ENCODE measurements around the gene AKR1B1.

AKR1B1 gene

DNA sequence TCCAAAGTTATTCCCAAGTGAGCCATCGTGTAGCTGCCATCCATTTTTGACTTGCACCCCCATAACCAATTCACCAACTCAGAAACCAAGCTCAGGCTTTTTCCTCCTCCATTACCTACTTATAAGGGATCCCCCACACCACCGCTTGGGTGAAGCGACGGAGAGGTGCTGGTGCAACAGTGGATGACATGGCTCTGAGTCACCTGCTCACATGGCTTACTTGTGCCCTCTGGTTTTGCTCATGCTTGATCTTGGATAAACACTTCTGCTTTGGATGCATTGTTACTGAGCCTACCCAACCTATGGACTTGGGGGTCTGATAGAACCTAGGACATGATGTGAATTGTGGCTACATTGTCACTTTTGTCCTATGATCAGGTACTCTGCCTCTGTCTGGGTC, 12.0 kb upstream of the AKR1B1 start:
- no peak for DNase-seq

DNA sequence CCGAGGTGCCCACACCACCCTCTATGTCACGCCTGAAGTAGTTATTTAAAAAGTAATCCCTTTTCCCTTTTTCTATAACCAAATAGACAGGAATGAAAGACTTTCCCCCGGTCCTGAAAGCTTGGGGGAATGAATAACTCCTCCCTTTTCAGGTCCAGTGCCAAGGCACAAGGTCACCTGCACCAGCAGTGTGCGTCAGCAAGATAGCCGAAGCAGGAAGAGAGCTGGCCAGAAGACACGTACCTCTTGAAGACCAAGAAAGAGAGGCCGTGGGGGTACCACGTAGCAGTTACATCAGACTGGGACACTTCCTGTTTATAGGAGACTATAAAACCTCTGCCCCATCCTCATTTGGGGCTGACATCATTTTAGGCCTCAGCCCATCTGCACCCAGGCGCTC, 10.7 kb upstream of the AKR1B1 start:
- no peak for DNase-seq

DNA sequence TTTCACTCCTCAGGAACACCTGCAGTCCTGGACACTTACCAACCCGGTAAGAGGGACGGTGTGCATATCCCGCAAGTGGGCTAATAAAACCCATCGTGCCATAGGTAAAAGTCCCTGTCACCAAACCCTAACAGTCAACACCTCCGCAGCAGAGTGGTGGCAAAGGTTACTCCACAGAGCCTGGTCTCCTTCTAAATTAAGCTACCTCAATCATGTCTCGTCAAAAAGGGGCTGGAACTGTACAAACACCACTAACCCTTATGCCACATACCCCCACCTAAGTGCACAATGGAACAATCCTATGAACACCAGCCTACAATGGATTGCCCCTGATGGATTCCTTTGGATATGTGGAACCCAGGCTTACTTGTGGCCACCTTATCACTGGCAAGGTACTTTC, 9.6 kb upstream of the AKR1B1 start:
- no peak for DNase-seq

DNA sequence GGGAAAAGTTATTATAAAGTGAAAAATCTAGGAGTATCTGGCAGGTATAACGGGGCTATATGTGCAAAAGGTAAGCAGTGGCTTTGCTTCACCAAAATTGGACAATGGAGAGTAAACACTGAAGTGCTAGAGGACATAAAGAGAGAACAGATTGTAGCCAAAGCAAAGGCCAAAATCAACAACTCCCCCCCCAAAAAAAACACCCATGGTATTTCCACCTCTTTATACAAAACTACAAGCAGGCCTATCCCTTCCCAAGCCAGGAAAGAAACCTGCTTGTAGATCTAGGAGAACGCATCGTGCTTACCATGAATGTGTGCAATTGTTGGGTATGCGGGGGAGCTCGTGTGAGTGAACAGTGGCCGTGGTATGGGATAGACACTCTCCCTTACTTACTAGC, 9.2 kb upstream of the AKR1B1 start:
- no peak for DNase-seq

DNA sequence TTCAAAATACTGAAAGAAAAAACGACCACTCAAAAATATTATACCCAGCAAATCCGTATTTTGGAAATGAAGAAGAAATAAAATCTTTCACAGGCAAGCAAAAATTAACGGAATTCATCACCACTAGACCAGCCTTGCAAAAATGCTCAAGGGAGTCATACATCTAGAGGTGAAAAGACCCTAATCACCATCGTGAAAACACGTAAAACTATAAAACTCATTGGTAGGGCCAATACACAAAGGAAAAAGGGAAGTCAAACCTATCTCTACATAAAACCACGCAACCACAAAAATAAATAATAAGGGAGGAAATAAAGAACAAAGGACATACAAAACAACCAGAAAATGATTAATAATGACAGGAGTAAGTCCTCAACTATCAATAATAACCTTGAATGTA, 6.6 kb upstream of the AKR1B1 start:
- no peak for DNase-seq

DNA sequence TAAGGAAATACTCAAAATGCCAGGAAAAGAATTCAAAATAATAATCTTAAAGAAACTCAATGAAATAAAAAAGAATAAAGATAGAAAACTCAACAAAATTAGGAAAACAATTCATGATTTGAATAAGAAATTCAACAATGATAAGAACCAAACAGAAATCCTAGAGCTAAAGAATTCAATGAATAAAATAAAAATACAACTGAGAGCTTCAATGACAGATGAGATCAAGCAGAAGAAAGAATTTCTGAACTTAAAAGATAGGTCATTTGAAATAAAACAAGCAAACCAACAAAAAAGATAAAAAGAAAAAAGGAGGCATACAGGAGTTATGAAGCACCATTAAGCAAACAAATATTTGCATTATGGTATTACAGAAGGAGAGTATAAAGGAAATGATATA, 5.6 kb upstream of the AKR1B1 start:
- no peak for DNase-seq

DNA sequence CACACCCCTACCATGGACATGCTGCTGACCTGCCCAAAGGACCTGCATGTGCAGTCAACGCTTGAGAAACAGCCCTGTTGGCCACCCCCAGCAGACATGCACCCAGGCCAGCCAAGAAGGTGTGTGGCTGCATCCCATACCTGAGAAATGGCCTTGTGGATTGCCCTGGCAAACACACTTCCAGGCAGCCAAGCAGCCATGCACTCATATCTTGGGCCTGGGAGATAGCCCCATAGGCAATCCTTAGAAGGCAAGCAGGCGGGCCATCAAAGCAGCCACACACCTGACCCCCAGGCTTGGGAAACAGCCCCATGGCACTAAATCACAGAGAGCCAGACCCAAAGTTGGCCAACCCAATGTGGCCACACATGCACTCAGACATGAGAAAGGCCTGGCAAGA, 4.9 kb upstream of the AKR1B1 start:
- DNase-seq, result no peak

DNA sequence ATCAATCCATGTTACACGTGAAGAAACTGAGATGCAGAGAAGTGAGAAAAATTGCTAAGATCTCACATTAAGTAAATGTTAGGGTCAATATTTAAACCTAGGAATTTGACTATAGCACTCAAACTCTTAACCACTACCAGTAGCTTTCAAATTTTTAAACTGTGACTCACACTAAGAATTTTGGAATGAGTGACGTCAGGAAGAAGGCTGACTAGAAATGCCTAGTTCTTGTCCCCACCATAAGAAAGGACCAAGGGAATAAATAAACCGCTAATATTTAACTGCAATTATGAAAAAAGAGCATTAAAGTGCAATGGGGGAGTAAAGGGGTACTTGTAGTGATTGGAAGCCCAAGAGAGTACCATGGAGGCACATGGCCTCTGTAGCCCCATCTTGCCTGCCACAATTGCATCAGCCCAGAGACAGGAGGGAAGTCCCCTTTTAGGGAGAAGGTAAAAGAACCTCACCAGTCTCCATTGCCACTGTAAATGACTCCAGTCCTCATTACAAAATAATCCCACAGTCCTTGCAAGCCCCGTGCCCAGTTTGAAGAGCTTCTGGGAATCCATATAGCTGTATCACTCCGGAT, 3.5 kb upstream of the AKR1B1 start:
- no peak for DNase-seq

DNA sequence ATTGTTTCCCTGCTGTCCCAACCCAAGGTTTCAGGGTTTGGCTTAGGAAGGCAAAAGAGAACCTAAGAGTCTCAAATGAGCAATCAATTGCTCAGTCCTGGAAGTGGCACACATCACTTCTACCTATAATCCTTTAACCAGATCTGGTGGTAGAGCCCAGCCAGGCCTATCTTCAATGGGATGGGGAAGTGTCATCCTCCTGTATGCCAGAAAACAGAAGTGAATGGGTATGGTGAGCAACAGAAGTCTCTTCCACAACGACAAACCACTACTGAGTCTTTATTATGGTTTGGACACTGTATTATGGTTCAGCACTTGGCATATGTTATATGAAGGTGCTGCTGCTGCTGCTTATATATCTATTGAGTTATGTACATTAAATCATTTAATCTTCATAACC, 3.0 kb upstream of the AKR1B1 start:
- DNase-seq, result no peak

DNA sequence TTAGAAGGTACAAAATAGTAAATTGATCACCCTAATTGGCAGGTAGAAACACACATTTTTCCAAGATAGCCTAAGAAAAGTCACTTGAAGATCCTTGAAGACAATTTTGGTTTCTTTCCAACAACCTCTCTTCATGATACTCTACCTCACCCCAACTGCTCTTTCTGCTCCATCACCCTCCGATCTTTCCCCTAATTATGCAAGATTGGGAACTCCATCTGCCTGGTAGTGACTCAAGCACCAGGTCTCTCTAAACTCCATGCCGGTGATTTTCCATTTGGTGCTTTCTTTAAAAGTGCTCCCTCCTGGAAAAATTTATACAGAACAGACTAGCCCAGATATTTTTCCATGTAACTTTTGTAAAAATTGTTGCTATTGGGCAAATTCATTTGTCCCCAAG, 1.1 kb upstream of the AKR1B1 start:
- no peak for DNase-seq

DNA sequence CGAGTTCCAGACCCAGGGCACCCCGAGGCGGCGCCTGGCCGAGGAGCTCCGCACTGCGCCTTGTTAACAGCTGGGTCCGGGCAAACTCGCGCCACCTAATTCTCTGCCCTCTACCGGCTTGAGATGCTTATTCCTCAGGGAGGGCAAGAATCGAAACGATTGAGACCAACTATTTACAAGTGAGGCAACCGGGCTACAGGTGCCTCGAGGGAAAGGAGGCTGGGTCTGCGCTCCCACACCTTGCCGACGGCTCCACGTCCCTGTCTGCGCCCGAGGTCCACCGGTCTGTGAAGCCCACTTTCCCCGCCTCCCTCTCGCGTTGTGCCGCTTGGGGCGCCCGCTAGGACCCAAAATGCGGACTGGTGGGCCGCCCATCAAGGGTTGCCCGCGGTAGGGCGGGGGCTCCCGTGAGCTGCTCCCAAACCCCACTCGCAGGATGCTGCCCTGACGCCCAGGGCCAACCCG, 527 bp downstream of the AKR1B1 start:
- peak in 39 of 51 donors; percentile 21 to 78 (median 54) for DNase-seq

DNA sequence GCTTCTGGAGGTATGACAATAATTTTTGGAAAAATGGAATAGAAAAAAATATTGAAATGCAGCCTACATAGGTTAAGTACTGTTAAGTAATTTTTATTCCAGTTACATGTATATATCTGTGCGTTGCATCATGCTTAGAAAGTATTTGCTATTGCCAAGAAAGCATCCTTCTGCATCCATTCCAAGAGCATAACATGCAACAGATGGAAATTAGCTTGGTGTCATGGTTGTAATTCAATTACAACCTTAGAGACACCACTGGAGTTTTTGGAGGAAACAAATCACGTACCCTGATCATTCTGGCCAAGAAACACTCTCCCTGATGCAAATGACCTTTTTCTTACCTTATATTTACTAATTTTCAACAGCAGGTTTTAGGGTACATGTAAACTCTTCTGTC, 1.7 kb downstream of the AKR1B1 start:
- no peak for DNase-seq

DNA sequence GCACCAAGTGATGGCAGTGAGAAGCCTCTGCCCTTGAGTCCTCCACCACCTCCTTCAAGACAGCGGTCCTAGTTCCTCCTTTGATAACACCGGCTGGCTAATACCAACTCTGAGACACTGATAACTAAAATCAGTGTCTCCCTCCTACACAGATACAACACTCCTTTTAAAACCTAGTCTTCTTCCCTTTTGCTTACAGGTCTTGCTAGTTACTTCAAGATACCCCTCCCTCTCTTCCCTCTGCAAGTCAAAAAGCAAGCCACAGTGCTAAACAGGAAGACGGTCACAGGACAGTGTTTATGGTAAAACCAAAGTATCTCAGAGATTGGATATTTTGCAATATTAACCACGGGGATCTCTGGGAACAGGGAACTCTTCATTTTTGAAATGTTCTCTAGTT, 4.6 kb downstream of the AKR1B1 start:
- DNase-seq, result peak in 1 of 51 donors; percentile 3

DNA sequence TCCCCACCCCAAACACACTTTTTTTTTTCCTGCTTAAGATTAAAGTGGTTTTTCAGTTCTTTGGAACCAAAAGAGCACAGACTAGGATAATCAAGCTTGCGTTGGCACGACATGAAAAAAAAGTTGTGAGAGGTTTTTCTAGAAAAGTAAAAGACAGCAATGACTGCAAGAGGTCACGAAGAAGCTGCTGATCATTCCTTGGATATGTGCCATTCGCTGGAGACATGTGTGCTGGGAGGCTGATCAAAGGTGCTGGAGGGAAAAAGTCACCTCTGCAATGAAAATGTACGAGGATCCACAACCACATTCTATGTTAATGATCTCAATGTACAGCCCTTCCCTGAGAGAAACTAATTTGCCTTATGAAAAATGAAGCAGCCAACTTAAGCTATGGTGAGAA, 5.4 kb downstream of the AKR1B1 start:
- no peak for DNase-seq

DNA sequence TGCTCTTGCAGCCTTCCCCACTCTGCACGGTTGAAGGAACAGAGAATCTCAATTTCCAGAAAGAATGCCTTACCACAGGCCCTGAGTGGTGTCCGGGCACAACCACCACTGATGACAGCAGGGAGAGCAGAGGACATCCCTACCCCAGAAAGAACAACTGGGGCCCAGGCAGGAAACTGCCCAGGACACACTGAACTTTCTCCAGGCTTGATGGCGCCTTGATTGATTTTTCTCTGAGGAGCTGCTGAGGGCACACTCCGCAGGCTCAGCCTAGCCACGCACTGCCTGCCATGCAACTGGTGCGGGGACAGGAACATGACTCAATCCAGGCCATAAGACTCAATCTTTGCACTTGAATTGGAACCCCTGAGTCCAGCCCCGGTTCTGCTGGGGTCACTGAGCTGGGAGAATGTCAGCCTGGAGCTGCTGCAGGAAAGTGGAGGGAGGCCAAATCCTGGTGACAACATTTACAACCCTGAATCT, 5.9 kb downstream of the AKR1B1 start:
- peak in 1 of 51 donors; percentile 17 for DNase-seq

DNA sequence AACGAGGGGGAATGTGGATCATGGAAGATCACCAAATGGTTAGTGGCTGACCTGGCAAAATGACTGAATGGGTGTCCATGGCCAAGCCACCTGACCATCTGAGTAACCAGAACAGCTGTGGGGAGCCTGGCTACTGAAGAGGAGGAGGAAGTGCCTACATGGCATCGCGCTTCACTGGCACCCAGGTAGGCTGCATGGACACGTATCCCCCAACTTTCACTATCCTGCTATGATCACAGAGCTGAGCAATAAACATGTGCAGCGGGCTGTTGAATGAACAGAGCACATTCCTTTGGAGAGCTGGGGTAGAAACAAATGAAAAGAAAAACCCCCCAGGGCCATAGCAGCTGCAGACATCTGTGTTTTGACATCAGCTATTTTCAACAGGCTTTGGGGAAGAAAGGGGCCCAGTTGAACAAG, 6.5 kb downstream of the AKR1B1 start:
- no peak for DNase-seq

DNA sequence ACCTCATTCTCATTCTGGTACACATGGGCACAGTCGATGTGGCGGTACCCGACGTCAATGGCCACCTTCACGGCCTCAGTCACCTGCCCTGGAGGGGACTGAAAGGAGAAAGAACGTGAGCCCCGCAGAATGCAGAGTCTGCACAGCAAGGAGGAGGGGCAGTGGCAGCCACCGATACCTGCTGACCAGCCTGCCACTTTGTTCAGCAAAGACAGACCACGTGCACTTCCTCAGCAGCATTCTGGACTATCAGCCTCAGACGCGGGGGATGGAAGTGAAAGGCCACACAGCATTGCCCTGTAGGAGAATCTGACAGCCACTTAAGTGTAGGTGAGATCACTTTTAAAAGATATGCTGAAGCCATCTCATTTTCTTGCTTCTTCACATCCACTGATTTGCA, 7.2 kb downstream of the AKR1B1 start:
- peak in 6 of 51 donors; percentile 3 to 21 (median 10) for DNase-seq

DNA sequence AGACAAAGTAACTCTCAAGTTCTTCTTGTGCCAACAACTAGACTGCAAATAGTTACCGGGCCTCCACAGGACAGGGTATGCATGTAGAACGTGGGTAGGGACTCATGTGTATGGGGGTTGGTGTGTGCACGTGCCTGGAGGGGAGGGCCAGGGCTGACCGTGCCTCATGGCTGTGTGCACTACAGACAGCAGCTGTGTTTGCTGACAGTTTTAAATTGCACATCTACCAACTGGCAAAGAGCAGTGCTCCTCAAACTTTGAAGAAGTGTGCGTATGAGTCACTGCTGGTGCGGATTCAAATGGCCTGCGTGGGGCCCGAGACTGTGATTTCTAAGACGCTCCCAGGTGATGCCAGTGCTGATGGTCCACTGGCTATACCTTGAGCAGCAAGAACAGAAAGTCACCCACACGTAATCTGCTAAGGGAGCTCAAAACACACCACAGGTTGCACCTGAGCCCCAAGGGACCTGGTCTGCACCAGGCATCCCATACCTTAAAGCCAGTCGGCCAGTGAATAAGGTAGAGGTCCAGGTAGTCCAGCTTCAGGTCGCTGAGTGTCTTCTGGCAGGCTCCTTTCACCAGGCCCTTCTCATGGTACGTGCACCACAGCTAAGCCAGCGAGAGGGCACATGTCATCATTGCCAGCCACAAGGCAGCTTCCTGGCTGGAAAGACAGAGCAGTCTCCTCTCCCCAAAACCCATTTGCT, 8.5 kb downstream of the AKR1B1 start:
- no peak for DNase-seq

DNA sequence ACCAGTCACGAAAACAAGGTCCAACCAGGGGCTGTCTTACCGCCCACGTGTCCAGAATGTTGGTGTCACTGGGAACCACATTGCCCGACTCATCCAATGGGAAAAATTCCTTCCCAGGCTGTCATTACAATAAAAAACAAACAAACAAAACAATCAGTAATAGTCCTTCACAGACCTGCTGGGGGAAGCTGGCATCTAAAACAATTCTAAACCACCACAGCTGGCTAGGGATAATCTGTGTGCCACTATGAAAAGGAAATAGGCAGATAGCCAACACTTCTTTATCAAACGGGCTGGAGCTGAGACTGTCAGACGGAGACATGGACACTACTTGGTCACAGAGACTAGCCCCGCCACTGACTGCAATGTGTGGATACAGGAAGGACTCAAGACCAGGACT, 9.2 kb downstream of the AKR1B1 start:
- no peak for DNase-seq

DNA sequence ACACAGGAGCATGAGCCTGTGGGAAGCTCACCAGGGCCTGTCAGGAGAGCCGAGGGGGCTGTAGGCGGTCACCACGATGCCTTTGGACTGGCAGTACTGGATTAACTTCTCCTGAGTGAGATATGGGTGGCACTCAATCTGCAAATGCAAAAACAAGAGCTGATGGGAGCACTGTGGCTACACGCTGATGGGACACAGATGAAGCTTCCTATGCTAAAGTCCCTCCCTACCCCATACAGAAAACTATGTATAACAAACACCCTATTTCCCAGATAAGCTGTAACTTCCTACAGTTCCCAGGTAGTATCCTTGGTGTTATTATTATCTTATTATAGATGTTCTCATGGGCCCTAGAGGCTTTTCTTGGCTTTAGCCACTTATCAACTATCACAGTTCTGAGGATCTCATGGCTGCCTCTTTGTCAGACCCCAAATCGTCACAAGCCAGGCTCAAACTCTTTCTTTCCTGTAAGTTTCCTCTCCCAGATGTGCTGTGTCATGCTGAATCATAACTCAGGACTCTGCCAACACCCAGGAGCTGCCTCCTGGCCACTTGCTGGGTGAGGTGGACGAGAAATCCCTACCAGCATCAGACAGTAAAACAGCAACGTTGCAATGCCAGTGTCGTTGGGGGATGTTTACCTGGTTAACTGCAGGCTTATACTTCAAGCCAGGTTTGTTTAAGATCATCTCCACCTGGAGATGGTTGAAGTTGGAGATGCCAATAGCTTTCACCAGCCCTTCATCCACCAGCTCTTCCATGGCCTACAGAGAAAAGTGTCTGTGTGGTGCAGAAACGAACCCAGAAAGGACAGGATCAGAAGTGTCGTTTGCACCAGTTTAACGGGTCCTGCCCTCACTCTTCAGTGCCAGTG, 10.3 kb downstream of the AKR1B1 start:
- no peak for DNase-seq

DNA sequence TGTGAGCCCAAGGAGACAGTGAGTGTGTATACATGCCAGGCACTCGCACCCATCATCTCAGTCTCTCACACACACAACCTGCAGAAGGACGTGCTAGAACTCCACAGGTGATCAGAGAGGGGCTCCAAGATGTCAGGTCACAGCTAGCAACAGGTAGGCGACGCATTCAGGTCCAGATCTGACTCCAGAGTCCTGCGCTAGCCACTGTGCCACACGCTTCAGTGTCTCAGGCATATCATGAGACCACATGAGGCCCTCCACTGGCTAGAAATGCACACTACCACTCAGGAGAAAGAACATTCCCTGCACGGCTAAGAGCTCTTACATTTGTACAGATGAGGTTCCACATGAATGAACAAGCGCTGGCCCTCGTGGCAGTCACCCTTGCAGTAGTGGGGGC, 11.5 kb downstream of the AKR1B1 start:
- DNase-seq, result no peak

DNA sequence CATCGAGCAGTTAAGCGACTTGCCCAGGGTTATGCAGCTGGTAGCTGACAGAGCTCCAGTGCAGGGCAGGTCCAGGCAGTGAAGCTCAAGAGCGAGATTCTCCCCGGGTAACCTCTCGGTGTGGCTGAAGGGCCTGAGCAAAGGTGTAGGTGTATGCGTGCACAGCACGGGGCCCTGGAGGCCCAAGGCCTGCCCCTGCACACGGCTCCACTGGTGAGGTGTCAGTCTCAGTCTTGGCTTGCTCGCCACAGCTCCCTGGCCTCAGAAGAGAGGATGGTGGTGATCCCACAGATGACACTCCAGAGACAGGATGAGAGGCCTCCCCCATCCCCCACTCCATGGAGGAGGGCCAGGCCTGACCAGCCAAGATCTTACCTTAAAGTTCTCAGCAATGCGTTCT, 12.0 kb downstream of the AKR1B1 start:
- no peak for DNase-seq
